ENCODE data around the gene JSRP1.
A peak's percentile ranks its signal among the peaks of the same experiment; 100 is the strongest.

The JSRP1 gene

DNA sequence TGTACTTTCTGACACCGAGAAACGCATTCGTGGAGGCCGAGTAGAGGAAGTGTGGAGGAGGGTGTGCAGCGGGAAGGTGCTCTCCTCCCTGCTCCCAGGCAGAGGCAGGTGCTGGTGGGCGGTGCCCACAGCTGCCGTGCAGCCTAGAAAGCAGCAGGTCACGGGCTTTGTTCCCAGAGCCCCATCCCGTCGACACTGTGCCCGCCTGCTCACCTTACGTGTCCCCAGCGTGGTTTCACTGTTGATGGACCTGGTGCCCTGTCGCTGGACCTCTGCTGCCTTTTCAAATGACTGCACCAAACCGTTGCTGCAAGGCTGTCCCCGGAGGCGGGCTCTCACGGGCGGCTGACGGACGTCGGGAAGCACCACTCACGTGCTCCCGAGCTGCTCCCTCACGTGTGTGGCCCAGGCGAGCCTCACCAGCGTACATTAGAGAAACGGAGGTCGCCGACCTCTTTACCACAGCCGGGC is 40.9 kb downstream of the JSRP1 start:
- no peaks in the 10 kb centered on the region for H3K4me1 ChIP-seq (ENCODE audit: control insufficient read depth, insufficient read depth, low read length)
- ChIA-PET CTCF (interaction anchor here (0.6 kb wide), 1 partner anchor 162 kb away, joined by 3 read pairs; no protein-coding TSS in a partner anchor), POLR2A (interaction anchor here (0.6 kb wide), 1 partner anchor 223 kb away, joined by 3 read pairs; no protein-coding TSS in a partner anchor)
- H3K27ac ChIP-seq (ENCODE audit: extremely low read depth, low read depth, low read length) = no peak overlapping the region
- no peaks in the 10 kb centered on the region for H3K9me3 ChIP-seq (ENCODE audit: control insufficient read depth, insufficient read depth, low read depth, low read length)
- no peak overlapping the region for H3K4me3 ChIP-seq (ENCODE audit: low read depth, low read length)
- peaks cover 0 to 89% of the 10 kb centered on the region in 2 experiments; a peak in 2 of 3 replicates for H3K36me3 ChIP-seq (ENCODE audit: control insufficient read depth in 2 of 2, insufficient read depth in 1 of 2, low read length in 2 of 2)
- no peak for TF ChIP-seq HOXA7 (CRISPR knock-in tag; IDR thresholded peaks at IDR 0.05; ENCODE audit: borderline replicate concordance)
- TF ChIP-seq, protein P1, sequence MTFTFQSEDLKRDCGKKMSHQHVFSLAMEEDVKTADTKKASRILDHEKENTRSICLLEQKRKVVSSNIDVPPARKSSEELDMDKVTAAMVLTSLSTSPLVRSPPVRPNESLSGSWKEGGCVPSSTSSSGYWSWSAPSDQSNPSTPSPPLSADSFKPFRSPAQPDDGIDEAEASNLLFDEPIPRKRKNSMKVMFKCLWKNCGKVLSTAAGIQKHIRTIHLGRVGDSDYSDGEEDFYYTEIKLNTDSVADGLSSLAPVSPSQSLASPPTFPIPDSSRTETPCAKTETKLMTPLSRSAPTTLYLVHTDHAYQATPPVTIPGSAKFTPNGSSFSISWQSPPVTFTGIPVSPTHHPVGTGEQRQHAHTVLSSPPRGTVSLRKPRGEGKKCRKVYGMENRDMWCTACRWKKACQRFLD (tag by site-specific recombination; IDR thresholded peaks at IDR 0.05) = no peak
- no peak for TF ChIP-seq SALL2 (tag by site-specific recombination; IDR thresholded peaks at IDR 0.05; ENCODE audit: borderline replicate concordance)
- TF ChIP-seq REPIN1 (tag by site-specific recombination; IDR thresholded peaks at IDR 0.05; ENCODE audit: low read depth) = no peak
- TF ChIP-seq KLF16 (tag by site-specific recombination; IDR thresholded peaks at IDR 0.05) = no peak
- no peak for TF ChIP-seq ZNF529 (tag by site-specific recombination; IDR thresholded peaks at IDR 0.05; ENCODE audit: insufficient replicate concordance)
- TF ChIP-seq ZNF37A (tag by site-specific recombination; IDR thresholded peaks at IDR 0.05) = no peak
- TF ChIP-seq, protein P2, sequence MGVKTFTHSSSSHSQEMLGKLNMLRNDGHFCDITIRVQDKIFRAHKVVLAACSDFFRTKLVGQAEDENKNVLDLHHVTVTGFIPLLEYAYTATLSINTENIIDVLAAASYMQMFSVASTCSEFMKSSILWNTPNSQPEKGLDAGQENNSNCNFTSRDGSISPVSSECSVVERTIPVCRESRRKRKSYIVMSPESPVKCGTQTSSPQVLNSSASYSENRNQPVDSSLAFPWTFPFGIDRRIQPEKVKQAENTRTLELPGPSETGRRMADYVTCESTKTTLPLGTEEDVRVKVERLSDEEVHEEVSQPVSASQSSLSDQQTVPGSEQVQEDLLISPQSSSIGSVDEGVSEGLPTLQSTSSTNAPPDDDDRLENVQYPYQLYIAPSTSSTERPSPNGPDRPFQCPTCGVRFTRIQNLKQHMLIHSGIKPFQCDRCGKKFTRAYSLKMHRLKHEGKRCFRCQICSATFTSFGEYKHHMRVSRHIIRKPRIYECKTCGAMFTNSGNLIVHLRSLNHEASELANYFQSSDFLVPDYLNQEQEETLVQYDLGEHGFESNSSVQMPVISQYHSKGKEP (tag by site-specific recombination; IDR thresholded peaks at IDR 0.05) = no peak
- TF ChIP-seq GLI4 (tag by site-specific recombination; IDR thresholded peaks at IDR 0.05) = no peak
- TF ChIP-seq, protein P3, sequence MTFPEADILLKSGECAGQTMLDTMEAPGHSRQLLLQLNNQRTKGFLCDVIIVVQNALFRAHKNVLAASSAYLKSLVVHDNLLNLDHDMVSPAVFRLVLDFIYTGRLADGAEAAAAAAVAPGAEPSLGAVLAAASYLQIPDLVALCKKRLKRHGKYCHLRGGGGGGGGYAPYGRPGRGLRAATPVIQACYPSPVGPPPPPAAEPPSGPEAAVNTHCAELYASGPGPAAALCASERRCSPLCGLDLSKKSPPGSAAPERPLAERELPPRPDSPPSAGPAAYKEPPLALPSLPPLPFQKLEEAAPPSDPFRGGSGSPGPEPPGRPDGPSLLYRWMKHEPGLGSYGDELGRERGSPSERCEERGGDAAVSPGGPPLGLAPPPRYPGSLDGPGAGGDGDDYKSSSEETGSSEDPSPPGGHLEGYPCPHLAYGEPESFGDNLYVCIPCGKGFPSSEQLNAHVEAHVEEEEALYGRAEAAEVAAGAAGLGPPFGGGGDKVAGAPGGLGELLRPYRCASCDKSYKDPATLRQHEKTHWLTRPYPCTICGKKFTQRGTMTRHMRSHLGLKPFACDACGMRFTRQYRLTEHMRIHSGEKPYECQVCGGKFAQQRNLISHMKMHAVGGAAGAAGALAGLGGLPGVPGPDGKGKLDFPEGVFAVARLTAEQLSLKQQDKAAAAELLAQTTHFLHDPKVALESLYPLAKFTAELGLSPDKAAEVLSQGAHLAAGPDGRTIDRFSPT (tag by site-specific recombination; IDR thresholded peaks at IDR 0.05) = no peak
- no peak for TF ChIP-seq GLI2 (tag by site-specific recombination; IDR thresholded peaks at IDR 0.05; ENCODE audit: borderline replicate concordance, low read depth)
- no peak for TF ChIP-seq ZBTB20 (tag by site-specific recombination; IDR thresholded peaks at IDR 0.05)
- TF ChIP-seq ZNF221 (tag by site-specific recombination; IDR thresholded peaks at IDR 0.05; ENCODE audit: borderline replicate concordance) = no peak
- TF ChIP-seq, protein P4, sequence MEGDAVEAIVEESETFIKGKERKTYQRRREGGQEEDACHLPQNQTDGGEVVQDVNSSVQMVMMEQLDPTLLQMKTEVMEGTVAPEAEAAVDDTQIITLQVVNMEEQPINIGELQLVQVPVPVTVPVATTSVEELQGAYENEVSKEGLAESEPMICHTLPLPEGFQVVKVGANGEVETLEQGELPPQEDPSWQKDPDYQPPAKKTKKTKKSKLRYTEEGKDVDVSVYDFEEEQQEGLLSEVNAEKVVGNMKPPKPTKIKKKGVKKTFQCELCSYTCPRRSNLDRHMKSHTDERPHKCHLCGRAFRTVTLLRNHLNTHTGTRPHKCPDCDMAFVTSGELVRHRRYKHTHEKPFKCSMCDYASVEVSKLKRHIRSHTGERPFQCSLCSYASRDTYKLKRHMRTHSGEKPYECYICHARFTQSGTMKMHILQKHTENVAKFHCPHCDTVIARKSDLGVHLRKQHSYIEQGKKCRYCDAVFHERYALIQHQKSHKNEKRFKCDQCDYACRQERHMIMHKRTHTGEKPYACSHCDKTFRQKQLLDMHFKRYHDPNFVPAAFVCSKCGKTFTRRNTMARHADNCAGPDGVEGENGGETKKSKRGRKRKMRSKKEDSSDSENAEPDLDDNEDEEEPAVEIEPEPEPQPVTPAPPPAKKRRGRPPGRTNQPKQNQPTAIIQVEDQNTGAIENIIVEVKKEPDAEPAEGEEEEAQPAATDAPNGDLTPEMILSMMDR (tag by site-specific recombination; IDR thresholded peaks at IDR 0.05) = no peak
- peak; percentile 75 for TF ChIP-seq EGR2 (tag by site-specific recombination; IDR thresholded peaks at IDR 0.05; ENCODE audit: low read depth)
- TF ChIP-seq, protein P5, sequence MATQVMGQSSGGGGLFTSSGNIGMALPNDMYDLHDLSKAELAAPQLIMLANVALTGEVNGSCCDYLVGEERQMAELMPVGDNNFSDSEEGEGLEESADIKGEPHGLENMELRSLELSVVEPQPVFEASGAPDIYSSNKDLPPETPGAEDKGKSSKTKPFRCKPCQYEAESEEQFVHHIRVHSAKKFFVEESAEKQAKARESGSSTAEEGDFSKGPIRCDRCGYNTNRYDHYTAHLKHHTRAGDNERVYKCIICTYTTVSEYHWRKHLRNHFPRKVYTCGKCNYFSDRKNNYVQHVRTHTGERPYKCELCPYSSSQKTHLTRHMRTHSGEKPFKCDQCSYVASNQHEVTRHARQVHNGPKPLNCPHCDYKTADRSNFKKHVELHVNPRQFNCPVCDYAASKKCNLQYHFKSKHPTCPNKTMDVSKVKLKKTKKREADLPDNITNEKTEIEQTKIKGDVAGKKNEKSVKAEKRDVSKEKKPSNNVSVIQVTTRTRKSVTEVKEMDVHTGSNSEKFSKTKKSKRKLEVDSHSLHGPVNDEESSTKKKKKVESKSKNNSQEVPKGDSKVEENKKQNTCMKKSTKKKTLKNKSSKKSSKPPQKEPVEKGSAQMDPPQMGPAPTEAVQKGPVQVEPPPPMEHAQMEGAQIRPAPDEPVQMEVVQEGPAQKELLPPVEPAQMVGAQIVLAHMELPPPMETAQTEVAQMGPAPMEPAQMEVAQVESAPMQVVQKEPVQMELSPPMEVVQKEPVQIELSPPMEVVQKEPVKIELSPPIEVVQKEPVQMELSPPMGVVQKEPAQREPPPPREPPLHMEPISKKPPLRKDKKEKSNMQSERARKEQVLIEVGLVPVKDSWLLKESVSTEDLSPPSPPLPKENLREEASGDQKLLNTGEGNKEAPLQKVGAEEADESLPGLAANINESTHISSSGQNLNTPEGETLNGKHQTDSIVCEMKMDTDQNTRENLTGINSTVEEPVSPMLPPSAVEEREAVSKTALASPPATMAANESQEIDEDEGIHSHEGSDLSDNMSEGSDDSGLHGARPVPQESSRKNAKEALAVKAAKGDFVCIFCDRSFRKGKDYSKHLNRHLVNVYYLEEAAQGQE (tag by site-specific recombination; IDR thresholded peaks at IDR 0.05) = no peak
- TF ChIP-seq FEZF1 (tag by site-specific recombination; IDR thresholded peaks at IDR 0.05) = no peak
- TF ChIP-seq ZNF133 (tag by site-specific recombination; IDR thresholded peaks at IDR 0.05) = no peak
- TF ChIP-seq ZNF311 (tag by site-specific recombination; IDR thresholded peaks at IDR 0.05; ENCODE audit: borderline replicate concordance) = no peak
- TF ChIP-seq YY2 (tag by site-specific recombination; IDR thresholded peaks at IDR 0.05) = no peak
- TF ChIP-seq ZNF629 (tag by site-specific recombination; IDR thresholded peaks at IDR 0.05) = no peak
- no peak for TF ChIP-seq ZNF747 (tag by site-specific recombination; IDR thresholded peaks at IDR 0.05)
- TF ChIP-seq SP2 (tag by site-specific recombination; IDR thresholded peaks at IDR 0.05) = peak; percentile 32
- no peak for TF ChIP-seq ZNF791 (tag by site-specific recombination; IDR thresholded peaks at IDR 0.05)
- peak; percentile 69 for TF ChIP-seq ZFHX2 (tag by site-specific recombination; conservative IDR thresholded peaks at IDR 0.05)
- no peak for TF ChIP-seq PRDM1 (tag by site-specific recombination; IDR thresholded peaks at IDR 0.05)

All from HEK293 (cell line).